Dedifferentiated amniotic fluid mesenchymal stem cell (primary cell): ENCODE results near the gene ACKR2.
A peak's percentile ranks its signal among the peaks of the same experiment; 100 is the strongest.
"Not testable (repeated sequence)": the region's sequence is repeated elsewhere in the genome, so short reads cannot be mapped to it uniquely, and the experiment has no call there.

ENCODE experiments used
- DNase-seq: peaks from one replicate; pipeline ENCODE4 v3.0.0-alpha.2; 2016; ENCODE audit errors: extremely low spot score

The ACKR2 gene

DNA sequence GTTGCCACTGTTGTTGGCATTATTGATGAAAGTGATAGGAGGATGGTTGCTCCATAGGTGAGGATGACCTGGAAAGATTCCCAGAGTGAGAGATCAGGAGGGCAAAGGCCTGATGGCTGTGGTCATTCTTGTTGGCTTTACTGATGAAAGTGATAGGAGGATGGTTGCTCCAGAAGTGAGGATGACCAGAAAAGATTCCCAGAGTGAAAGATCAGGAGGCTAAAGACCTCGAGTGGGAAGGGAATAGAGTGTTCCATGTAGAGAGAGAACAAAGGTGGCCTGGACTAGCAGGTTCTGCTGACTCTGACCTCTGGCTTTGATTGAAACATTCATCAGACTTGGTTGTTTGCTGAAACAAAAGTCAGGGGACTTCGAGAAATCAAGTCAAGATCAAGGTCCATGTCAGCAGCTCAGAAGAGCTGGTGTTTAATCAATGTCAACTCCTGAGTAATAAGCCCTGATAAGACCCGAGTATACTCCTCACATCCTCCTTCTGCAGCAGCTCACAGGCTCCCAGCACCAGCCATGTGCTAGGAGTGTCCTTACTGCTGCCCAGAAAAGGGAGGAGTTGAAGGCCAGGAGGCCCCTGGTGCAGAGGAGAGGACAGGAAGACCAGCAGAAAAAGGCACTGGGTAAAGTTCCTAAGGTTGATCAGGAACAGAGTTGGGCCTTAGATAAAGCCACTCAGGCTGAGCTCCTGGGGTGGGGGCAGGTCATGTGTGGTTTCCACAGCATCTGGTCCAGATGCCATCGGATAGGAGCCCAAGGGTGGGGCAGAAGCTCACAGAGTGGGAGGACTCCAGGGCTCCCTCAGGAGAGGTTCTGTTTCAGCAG, 46.5 kb downstream of the ACKR2 start:
- DNase-seq: no peak

DNA sequence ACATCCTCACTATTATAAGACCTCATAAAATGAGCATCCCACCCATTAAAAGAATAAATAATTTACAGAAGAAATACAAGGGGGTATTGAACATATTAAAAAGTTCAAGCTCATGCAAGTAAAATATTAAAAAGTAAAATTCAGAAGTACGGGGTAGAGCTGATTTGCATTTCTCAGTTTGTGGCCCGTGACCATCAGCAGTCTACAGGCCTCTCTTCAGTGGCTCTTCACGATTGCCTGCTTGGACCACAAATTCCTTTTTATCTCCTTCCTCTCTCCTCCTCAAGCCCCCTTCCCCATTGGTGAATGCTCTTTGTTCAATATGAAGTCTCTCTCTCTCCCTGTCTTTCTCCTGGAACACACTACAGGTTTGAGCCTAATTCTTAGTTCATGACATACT, 47.3 kb downstream of the ACKR2 start:
- no peak for DNase-seq

DNA sequence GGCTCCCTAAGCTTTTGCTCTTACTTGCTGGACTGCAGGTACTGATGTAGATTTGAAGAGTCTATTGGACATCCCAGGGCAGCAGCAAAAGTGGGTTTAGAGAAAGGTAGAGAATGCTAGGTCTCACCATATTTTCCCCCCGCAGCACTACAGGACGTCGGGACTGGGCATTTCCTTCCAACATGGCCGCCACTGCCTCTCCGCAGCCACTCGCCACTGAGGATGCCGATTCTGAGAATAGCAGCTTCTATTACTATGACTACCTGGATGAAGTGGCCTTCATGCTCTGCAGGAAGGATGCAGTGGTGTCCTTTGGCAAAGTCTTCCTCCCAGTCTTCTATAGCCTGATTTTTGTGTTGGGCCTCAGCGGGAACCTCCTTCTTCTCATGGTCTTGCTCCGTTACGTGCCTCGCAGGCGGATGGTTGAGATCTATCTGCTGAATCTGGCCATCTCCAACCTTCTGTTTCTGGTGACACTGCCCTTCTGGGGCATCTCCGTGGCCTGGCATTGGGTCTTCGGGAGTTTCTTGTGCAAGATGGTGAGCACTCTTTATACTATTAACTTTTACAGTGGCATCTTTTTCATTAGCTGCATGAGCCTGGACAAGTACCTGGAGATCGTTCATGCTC, 55.2 kb downstream of the ACKR2 start:
- no peak for DNase-seq

DNA sequence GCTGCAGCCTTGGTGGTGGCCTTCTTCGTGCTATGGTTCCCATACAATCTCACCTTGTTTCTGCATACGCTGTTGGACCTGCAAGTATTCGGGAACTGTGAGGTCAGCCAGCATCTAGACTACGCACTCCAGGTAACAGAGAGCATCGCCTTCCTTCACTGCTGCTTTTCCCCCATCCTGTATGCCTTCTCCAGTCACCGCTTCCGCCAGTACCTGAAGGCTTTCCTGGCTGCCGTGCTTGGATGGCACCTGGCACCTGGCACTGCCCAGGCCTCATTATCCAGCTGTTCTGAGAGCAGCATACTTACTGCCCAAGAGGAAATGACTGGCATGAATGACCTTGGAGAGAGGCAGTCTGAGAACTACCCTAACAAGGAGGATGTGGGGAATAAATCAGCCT, 56.0 kb downstream of the ACKR2 start:
- DNase-seq: no peak

DNA sequence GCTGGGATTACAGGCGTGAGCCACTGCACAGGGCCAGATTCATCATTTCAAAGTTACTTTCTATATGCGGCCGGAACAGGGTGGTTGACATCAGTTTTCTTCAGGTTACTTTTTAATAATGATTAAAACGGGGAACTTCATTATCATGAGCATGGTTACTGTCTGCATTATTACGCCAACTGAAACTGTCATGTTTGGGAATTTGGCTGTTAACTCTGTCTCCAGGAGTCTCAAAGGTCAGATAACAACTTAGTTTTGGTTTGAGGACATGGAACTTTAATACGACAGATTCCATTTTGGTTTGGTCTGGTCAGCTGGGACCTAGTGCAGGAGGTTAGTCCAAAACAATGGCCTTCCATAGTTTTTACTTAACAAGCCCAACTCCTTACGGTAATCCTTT, 57.9 kb downstream of the ACKR2 start:
- DNase-seq: no peak

DNA sequence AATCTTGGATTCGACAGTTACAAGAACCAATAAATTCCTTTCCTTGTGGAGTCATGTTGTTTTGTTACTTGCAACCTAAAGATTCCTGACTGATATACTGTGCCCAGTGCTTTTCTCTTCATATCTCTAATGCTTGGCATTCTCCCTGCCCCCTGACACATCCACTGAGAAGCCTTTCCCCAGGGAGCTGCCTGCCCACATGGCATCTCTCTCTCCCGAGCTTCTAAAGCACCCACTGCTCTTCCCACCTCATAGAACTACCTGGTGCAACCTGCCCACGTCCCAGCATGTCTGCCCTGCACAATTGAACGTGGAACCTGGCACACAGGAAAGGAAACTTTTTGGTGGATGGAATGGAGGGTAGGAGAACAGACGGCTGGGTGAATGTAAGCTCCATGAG, 59.6 kb downstream of the ACKR2 start:
- DNase-seq: no peak

DNA sequence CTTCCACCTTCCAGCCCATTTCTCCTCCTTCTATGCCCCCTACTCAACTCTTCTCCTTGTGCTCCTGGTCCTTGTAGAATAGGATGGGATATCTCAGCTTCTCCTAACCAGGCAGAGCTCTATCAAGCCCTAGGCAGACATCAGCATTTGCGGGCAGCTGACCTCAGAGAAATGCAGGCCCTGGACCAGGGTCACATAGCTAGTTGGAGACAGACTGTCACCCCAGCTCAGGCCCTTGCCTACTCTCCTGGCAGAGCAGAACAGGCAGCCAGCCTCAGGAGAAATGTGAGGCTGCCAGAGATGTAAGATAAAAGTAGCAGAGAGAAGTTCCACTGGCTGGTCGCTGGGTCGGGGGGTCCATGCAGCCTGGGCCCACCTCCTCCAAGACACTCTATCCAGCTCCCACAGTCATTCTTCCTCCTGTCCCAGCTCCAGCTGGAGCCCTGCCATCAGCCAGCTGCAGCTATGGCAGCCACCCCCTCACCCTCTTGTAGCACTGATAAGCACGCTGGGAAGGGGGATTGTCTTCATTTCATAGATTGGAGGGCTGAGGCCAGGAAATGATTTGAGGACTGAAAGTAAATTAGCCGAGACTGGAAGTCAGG, 62.4 kb downstream of the ACKR2 start:
- DNase-seq: no peak

DNA sequence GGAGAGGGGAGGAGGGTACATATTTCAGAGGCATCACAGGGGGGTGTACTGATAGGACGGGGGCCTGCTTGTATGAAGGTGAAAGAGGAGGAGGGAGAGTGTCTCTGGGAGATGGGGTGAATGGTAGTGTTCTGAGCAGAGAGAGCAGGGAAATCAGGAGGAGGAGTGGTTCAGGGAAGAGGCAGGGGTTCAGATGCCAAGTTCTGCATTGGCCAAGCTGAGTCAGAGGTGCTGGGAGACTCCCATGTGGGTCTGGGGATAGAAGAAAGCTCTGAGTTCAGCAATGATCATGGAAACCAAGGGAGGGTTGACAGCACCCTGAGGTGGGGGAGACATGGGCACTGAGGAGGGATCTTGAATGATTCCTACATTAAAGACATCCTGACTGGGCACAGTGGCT, 63.5 kb downstream of the ACKR2 start:
- no peak for DNase-seq

DNA sequence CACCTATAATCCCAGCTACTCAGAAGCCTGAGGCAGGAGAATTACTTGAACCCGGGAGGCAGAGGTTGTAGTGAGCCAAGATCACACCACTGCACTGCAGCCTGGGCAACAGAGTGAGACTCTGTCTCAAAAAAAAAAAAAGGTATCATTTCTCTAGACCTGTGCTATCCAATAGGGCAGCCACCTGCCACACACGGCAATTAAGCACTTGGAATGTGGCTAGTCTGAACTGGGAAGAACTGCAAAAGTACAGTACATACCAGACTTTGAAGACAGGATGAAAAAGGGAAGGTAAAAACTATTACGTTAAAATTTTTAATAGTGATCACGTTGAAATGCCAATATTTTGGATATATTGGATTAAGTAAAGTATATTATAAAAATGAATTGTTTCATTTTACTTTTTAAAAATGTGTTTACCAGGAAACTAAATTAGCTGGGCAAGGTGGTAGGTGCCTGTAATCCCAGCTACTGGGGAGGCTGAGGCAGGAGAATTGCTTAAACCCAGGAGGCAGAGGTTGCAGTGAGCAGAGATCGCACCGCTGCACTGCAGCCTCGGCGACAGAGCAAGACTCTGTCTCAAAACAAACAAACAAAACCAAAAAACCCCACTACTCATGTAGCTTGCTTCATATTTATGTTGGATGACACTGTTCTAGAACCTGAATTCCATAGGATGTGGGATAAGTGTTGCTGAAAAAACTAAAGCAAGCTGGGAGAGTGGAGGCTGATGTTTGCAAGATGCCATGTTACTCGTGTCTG, 64.2 kb downstream of the ACKR2 start:
- no peak for DNase-seq

DNA sequence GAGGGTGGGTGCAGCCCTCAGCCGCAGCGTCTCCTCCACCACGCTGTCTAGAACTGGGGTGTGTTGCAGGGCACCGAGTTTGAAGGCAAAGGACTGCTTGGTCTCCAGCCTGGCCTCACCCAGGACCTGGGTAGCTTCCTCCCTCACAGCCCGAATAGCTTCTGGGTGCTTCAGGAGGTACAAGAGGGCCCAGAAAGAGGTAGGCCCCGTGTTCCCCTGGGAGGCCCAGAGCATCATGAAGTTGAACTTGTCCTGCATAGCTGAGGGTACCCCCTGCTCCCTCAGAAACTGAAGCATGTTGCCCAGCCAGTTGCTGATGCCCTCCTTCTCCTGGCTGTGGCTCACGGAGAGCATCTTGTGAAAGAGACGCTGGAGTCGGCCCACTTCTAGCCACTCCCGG, 65.5 kb downstream of the ACKR2 start:
- DNase-seq: no peak

DNA sequence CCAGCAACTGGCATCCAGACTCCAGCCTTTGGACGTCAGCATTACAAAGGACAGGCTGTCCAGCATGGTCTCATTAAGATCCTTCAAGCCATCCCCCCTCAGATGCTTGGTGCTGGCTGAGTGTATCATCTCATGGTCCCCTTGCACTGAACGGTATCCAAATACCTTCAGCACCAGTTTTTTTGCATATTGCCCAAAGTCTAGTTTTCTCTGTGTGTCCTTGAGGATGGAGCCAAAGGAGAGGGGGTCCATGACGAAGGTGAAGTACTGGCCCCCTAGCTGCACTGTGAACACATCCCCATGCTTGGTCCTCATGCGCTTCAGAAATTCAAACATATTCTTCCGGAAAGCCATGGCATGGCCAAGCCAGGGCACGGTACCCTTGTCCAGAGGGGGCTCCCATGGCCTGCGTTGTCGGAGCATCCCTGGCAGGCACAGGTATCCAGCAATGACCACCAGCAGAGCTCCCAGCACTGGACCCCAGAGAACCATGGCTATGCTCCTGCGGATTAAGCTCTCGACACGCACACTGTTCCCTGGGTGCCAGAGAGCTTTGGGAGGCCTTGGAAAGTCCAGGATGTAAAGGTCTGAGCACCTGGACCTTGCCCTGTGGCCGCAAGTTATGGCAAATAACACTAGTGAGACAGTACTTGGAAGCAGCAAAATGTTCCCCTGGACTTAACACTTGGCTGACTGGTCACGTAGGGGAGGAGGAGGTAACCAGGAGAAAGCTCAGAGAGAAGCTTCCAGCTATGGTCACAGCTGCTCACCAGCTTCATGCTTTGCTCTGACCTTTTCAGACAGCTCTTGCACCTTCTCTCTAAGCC, 66.3 kb downstream of the ACKR2 start, which contains the start of gene CYP8B1:
Gene CYP8B1 (minus strand): TSS at position 555 of the 827 bp plus-strand sequence. CDS start 63 bp downstream, at position 492.
- no peak for DNase-seq

DNA sequence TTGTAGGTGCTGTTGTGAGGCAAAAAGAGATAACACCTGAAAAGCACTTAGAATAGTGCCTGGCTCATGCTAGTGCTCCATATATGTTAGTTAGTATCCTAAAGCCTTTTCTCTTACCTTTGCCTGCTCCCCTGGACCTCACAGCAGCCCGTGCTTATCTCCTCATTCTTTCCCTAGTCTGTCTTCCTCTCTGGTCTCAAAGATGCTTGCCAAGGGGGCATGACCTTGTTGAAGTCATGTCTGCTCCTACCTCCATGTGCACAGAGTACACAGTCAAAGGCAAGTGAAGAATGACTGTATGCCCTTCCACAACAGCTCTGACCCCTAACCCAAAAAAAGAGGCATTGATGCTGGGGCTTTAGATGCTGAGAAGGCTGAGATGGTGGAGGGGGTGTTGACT, 67.2 kb downstream of the ACKR2 start:
- no peak for DNase-seq

DNA sequence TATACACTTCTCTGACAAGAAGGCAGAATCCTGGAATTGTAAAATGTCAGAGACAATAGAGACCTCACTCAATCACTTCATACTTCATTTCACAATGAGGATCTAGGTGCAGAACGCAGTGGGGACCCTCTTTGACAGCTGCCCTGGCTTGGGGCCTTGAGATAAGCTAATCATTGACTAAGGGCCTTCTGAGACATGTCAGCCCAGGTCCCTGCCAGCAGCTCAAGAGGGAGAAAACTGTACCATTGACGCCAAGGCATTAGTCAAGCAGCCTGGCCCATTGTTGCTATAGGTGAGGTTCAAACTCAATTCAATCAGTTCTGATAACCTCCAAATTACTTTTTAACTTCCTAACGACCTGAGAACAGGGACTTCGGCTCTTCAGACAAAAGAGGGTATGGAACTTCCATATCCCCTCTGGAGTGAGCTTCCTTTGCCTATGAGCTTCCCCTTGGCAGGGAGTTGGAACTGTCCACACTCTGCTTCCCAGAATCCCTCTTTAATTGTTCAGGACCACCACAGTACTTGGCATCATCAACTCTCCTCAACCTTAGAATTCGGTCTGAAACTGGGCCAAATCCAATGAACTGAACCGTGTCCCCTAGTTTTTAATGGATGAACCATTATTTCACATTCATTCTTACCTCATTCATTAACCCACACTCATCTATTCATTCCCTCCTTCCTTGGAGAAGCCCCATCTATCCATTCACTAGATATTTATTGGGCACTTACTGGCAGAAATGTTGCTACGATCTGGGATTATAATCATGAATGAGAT, 67.9 kb downstream of the ACKR2 start:
- DNase-seq: no peak

DNA sequence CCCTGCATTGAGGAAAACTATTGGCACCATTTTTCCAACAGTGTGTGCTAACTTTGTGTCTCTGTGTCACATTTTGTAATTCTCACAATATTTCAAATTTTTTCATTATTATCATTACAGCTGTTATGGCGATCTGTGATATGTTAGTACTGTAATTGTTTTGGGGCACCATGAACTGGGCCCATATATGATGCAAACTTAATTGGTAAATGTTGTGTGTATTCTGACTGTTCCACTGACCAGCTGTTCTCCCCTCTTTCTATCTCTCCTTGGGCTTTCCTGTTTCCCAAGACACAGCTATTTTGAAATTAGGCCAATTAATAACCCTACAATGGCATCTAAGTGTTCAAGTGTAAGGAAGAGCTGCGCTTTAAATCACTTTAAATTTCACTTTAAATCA, 68.6 kb downstream of the ACKR2 start:
- no peak for DNase-seq

DNA sequence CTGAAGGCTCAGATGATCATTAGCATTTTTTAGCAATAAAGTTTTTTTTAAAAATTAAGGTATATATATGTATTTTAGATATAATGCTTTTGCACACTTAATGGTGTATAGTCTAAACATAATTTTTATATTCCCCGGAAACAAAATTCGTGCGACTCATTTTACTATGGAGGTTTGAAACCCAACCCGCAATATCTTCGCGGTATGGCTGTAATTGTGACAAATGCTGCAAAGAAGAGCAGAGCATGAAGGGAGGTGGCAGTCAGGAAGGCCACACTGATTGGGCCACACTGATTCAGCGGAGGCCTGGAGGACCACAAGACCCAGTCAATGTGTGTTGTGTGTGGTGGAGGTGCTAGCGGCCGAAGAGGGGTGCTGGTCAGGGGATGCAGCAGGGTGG, 70.9 kb downstream of the ACKR2 start:
- no peak for DNase-seq

DNA sequence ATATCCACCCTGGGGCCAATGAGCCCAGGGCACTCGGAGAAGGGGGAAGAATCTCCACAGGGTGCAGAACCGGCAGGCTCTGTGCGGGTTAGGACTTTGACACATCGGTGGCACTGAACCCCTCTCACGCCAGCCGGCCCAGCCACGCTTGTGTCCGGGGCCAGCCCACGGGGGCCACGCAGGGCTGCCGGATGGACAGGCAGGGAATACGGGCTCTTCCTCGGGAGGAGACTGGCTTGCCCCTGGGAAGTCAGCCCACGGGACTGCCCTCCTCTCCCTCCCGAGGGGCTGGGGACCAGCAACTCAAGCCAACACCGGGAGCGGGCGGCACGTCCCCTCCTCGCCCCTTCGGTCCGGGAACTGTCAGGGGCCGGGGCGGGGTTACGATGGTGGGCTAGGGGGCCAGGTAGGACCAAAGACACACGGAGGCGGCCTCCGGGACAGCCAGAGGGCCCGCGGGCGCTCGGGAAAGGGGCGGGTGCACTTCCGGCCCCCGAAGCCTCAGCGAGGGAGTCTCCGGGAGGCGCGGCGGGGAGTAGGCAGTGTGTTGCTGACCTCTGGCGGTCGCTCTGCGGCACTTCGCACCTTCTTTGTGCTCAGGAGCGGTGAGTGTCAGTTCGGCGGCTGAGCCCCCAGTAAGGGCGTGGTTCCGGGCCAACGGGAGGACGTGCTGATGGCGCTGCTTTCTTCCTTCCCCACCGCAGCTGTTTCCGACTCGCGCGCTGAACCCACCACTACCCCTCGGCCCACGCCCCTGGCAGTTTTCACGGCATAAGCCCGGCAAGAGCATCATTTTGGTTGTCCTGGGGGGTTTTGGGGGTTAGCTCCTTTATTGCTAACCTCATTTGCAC, 71.6 kb downstream of the ACKR2 start:
- peak; percentile 75 for DNase-seq

DNA sequence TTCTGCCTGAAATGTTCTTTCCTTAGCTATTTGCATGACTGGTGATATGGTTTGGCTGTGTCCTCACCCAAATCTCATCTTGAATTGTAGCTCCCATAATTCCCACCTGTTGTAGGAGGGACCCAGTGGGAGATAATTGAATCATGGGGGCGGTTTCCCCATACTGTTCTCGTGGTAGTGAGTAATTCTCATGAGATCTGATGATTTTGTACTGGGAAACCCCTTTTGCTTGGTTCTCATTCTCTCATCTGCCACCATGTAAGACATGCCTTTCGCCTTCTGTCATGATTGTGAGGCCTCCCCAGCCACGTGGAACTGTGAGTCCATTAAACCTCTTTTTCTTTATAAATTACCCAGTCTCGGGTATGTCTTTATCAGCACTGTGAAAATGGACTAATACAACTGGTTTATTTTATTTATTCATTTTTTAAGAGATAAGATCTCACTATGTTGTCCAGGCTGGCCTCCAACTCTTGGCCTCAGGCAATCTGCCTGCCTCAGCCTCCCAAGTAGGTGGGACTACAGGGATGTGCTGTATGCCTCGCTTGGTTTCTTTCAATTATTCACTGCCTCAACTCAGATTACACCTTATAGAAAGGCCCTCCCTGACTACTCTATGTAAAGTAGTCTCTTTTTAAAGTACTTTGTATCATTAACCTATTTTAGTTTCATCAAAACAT, 74.1 kb downstream of the ACKR2 start:
- DNase-seq: not testable (repeated sequence)

DNA sequence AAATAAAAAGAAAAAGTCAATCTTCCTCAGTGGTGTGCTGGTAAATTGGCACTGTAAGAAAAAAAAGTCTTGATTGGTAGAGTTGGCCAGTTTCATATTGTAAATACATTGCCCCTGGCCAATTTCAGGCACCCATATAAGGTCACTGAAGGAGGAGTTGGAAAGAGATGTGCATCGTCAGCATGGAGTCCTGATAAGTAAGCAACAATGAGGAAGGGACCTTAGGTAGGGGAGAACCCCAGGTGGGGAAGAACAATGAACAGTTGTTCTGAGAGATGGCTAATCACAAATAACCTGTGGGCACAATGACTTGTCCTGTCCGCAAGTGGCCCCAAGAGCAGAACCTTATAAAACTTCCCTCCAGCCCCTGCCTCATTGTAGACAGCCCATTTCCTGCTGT, 75.1 kb downstream of the ACKR2 start:
- no peak for DNase-seq

DNA sequence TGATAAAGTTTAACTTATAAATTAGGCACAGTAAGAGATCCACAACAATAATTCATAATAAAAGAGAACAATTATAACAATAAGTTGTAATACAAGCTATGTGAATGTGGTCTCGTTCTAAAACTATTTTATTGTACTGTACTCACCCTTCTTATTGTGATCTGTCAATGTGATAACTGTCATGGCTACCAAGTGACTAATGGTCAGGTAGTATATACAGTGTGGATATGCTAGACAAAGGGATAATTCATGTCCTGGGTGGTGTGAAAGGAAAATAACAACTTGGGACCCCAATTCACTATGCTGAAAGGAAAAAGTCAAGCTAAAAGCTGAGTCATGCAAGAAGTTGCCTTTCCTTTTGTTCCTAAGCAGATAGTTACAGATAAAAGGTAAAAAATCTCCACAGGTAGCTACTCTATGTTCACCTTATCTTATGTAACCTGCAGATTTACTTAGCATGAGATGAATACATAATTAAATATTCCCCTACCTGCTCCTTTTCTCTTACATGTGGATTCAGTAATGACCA, 77.1 kb downstream of the ACKR2 start:
- DNase-seq: no peak
